WTC11 (cell line): ENCODE measurements around the gene STK39. TPM values are rescaled to one million over a fixed set of nuclear protein-coding genes. Genes with fewer than 3 reads are reported as not detected.

Source experiments
- ATAC-seq: fragments of 200-7000 bp; cut with Tn5 transposase; 2 replicates; pipeline ENCODE4 v1.10.0; 2021; ENCODE audit warnings: mild to moderate bottlenecking, moderate library complexity
- CTCF ChIA-PET: fragments of 300-600 bp; sonication (Branson Sonifier 250); formaldehyde crosslinking; loops from one replicate; lab custom pipeline; 2021; ENCODE audit warnings: antibody characterized with exemption; lab: Charles Lee
- POLR2A ChIA-PET: fragments of 350-600 bp; sonication (Branson Sonifier 250); formaldehyde crosslinking; loops from one replicate; lab custom pipeline; 2021; ENCODE audit warnings: antibody characterized with exemption; lab: Charles Lee
- DNase-seq: peaks from one replicate; pipeline ENCODE4 v3.0.0; 2021; ENCODE audit warnings: low spot score
- H3K27ac Mint-ChIP-seq: 2 replicates; pipeline ENCODE4 v1.8.0; 2021; ENCODE audit warnings: mixed read lengths
- H3K27me3 Mint-ChIP-seq: 2 replicates; pipeline ENCODE4 v1.8.0; 2021; ENCODE audit warnings: low read depth, mild to moderate bottlenecking, moderate library complexity, mixed read lengths
- H3K36me3 Mint-ChIP-seq: 2 replicates; pipeline ENCODE4 v1.8.0; 2021; ENCODE audit warnings: mixed read lengths
- H3K4me1 Mint-ChIP-seq: 2 replicates; pipeline ENCODE4 v1.8.0; 2022; ENCODE audit warnings: mixed read lengths
- H3K4me3 Mint-ChIP-seq: 2 replicates; pipeline ENCODE4 v1.8.0; 2021; ENCODE audit warnings: mild to moderate bottlenecking, moderate library complexity, mixed read lengths
- H3K9me3 Mint-ChIP-seq: 2 replicates; pipeline ENCODE4 v1.8.0; 2021; ENCODE audit warnings: mixed read lengths
- ATF2 ChIP-seq: sonication (generic); formaldehyde crosslinking; IDR thresholded peaks from 2 replicates; pipeline ENCODE4 v1.8.1; 2022; ENCODE audit warnings: low read depth, missing genetic modification reagents, borderline replicate concordance
- CREM ChIP-seq: sonication (generic); formaldehyde crosslinking; IDR thresholded peaks from 2 replicates; pipeline ENCODE4 v1.8.1; 2022; ENCODE audit warnings: mild to moderate bottlenecking, missing genetic modification reagents, moderate library complexity
- HMGA2 ChIP-seq: fragments of 250-450 bp; sonication (Bioruptor Pico); IDR thresholded peaks from 2 replicates; pipeline ENCODE4 v1.4.0; 2021; ENCODE audit warnings: mild to moderate bottlenecking, moderate library complexity
- RELA ChIP-seq: sonication (generic); formaldehyde crosslinking; IDR thresholded peaks from 2 replicates; pipeline ENCODE4 v1.8.1; 2022; ENCODE audit warnings: missing genetic modification reagents, mild to moderate bottlenecking, borderline replicate concordance
- SMAD3 ChIP-seq: sonication (generic); formaldehyde crosslinking; IDR thresholded peaks from 2 replicates; pipeline ENCODE4 v1.8.0; 2022; ENCODE audit warnings: missing genetic modification reagents, mild to moderate bottlenecking, borderline replicate concordance
- SP1 ChIP-seq: sonication (generic); formaldehyde crosslinking; conservative IDR thresholded peaks from 2 replicates; pipeline ENCODE4 v1.8.1; 2022; ENCODE audit warnings: missing genetic modification reagents
- STAT6 ChIP-seq: sonication (generic); formaldehyde crosslinking; conservative IDR thresholded peaks from 2 replicates; pipeline ENCODE4 v1.8.1; 2023; ENCODE audit warnings: mild to moderate bottlenecking, low read depth, missing genetic modification reagents, moderate library complexity
- TCF7 ChIP-seq: sonication (generic); formaldehyde crosslinking; IDR thresholded peaks from 2 replicates; pipeline ENCODE4 v1.8.0; 2022; ENCODE audit warnings: mild to moderate bottlenecking, low read depth, missing genetic modification reagents, moderate library complexity
- USF2 ChIP-seq: sonication (generic); formaldehyde crosslinking; IDR thresholded peaks from 2 replicates; pipeline ENCODE4 v1.8.1; 2023; ENCODE audit warnings: mild to moderate bottlenecking, missing genetic modification reagents, moderate library complexity
- ZBTB21 ChIP-seq: sonication (generic); formaldehyde crosslinking; IDR thresholded peaks from 2 replicates; pipeline ENCODE4 v1.8.1; 2023; ENCODE audit warnings: mild to moderate bottlenecking, missing genetic modification reagents, borderline replicate concordance
- ZNF138 ChIP-seq: sonication (generic); formaldehyde crosslinking; conservative IDR thresholded peaks from 2 replicates; pipeline ENCODE4 v1.8.1; 2022; ENCODE audit warnings: mild to moderate bottlenecking, moderate library complexity, missing genetic modification reagents
- ZNF263 ChIP-seq: sonication (generic); formaldehyde crosslinking; IDR thresholded peaks from 2 replicates; pipeline ENCODE4 v1.8.1; 2022; ENCODE audit warnings: low read depth, mild to moderate bottlenecking, moderate library complexity, missing genetic modification reagents
- ZNF317 ChIP-seq: sonication (generic); formaldehyde crosslinking; IDR thresholded peaks from 2 replicates; pipeline ENCODE4 v1.8.1; 2023; ENCODE audit warnings: low read depth, mild to moderate bottlenecking, moderate library complexity, missing genetic modification reagents, borderline replicate concordance
- total RNA-seq: library from RNA; stranded (reverse); gene quantifications from 3 replicates; pipeline ENCODE4 v1.2.3, GENCODE V29; 2021

The STK39 gene
- total RNA-seq, 1 experiment from 2014 or later, result 20.5 TPM

- TF ChIP-seq ATF2 (no peak), RELA (CRISPR knock-in tag) (no peak), STAT6 (no peak), ZNF138 (CRISPR knock-in tag) (no peak)
These were observed 82.0 kb downstream of the STK39 start (continued) for GRCh38 chr2:168165397-168165796.

GRCh38 chr2:168160897-168161296 lies 86.5 kb downstream of the STK39 start:
- ChIA-PET CTCF (interaction anchor here (0.6 to 2.1 kb wide), 10 partner anchors 15 to 1112 kb away, joined by 3 to 23 read pairs (median 4); no protein-coding TSS in a partner anchor), POLR2A (no interaction called here)
- Mint-ChIP-seq H3K27me3 (no peaks in the 10 kb centered on the region), H3K4me1 (peaks cover 12% of the 10 kb centered on the region), H3K4me3 (no peak overlapping the region), H3K36me3 (peaks cover 7% of the 10 kb centered on the region), H3K9me3 (no peaks in the 10 kb centered on the region), H3K27ac (no peak overlapping the region)
- ATAC-seq (peak; percentile 94), DNase-seq (no peak)
- TF ChIP-seq ZNF263 (CRISPR knock-in tag) (no peak), TCF7 (CRISPR knock-in tag) (no peak), SP1 (CRISPR knock-in tag) (peak; percentile 60; the same call in 1 of the 2 replicates)

- POLR2A ChIA-PET, result no interaction called here
These were observed 87.4 kb downstream of the STK39 start for GRCh38 chr2:168159754-168160585.

GRCh38 chr2:168158586-168158985 lies 88.8 kb downstream of the STK39 start:
- H3K9me3 Mint-ChIP-seq, result no peaks in the 10 kb centered on the region
- peaks cover 5% of the 10 kb centered on the region for H3K36me3 Mint-ChIP-seq
- DNase-seq (no peak), ATAC-seq (no peak)
- TF ChIP-seq HMGA2 (CRISPR knock-in tag) (no peak), ZBTB21 (no peak), CREM (no peak), ZNF317 (no peak), SP1 (CRISPR knock-in tag) (no peak)
- H3K27me3 Mint-ChIP-seq, result no peaks in the 10 kb centered on the region
- ChIA-PET POLR2A (no interaction called here), CTCF (no interaction called here)
- H3K4me1 Mint-ChIP-seq, result peaks cover 2% of the 10 kb centered on the region; the same call in 1 of the 2 replicates
- H3K4me3 Mint-ChIP-seq, result no peak overlapping the region
- no peak overlapping the region for H3K27ac Mint-ChIP-seq

More at GRCh38 chr2:168159754-168160585, 87.4 kb downstream of the STK39 start:
- H3K36me3 Mint-ChIP-seq, result peaks cover 7% of the 10 kb centered on the region
- DNase-seq, result no peak
- H3K27ac Mint-ChIP-seq, result no peak overlapping the region
- no peak overlapping the region for H3K4me3 Mint-ChIP-seq
- H3K27me3 Mint-ChIP-seq, result no peaks in the 10 kb centered on the region
- CTCF ChIA-PET, result interaction anchor here (1.3 to 2.1 kb wide), 2 partner anchors 35 to 177 kb away, joined by 3 to 23 read pairs; no protein-coding TSS in a partner anchor
- TF ChIP-seq SMAD3, result no peak
- 0 out of 2 replicates have a peak, but pooled peaks have one; percentile 11 for TF ChIP-seq USF2 (CRISPR knock-in tag)
- TF ChIP-seq, all 79 proteins: peak for 1
- H3K4me1 Mint-ChIP-seq, result peaks cover 3% of the 10 kb centered on the region
- H3K9me3 Mint-ChIP-seq, result no peaks in the 10 kb centered on the region
- no peak for ATAC-seq
